ENCODE measurements around the gene DSPP.
A peak's percentile ranks its signal among the peaks of the same experiment; 100 is the strongest.

Gene DSPP

GRCh38 chr4:87584222-87584908 lies 24.0 kb upstream of the DSPP start:
- Histone ChIP-seq H3K36me3 (ENCODE audit: insufficient read depth) (no peaks in the 10 kb centered on the region), H3K27me3 (ENCODE audit: insufficient read depth, low read depth) (no peaks in the 10 kb centered on the region), H3K4me2 (no peak overlapping the region), H3K79me2 (ENCODE audit: insufficient read depth, low read depth) (no peaks in the 10 kb centered on the region), H3K4me1 (ENCODE audit: low read depth, poor library complexity, severe bottlenecking) (peaks cover 12% of the 10 kb centered on the region), H4K20me1 (ENCODE audit: insufficient read depth) (no peaks in the 10 kb centered on the region), H3K27ac (no peak overlapping the region), H2AFZ (ENCODE audit: low read depth) (no peak overlapping the region), H3K9ac (no peak overlapping the region), H3K4me3 (IDR thresholded peaks at IDR 0.05; ENCODE audit: insufficient read depth, low read depth, low read length) (no peak overlapping the region)
- TF ChIP-seq CTCF (conservative IDR thresholded peaks at IDR 0.05; ENCODE audit: low read depth, low read length) = no peak

- Histone ChIP-seq H3K4me1 (ENCODE audit: low read depth, poor library complexity, severe bottlenecking) (peaks cover 24% of the 10 kb centered on the region), H3K4me2 (peak overlapping the region; percentile 57), H3K27ac (peak overlapping the region; percentile 60), H3K27me3 (ENCODE audit: insufficient read depth, low read depth) (no peaks in the 10 kb centered on the region), H3K36me3 (ENCODE audit: insufficient read depth) (no peaks in the 10 kb centered on the region), H4K20me1 (ENCODE audit: insufficient read depth) (no peaks in the 10 kb centered on the region), H2AFZ (ENCODE audit: low read depth) (peak overlapping the region; percentile 35; the same call in 1 of the 2 replicates), H3K4me3 (IDR thresholded peaks at IDR 0.05; ENCODE audit: insufficient read depth, low read depth, low read length) (peak overlapping the region; percentile 52), H3K79me2 (ENCODE audit: insufficient read depth, low read depth) (no peaks in the 10 kb centered on the region), H3K9ac (peak overlapping the region; percentile 20; the same call in 1 of the 2 replicates)
- no peak for TF ChIP-seq CTCF (conservative IDR thresholded peaks at IDR 0.05; ENCODE audit: low read depth, low read length)
Measured at GRCh38 chr4:87589531-87589930, 18.8 kb upstream of the DSPP start.

- no peaks in the 10 kb centered on the region for H3K79me2 ChIP-seq (ENCODE audit: insufficient read depth, low read depth)
- no peak overlapping the region for H3K27ac ChIP-seq
- no peaks in the 10 kb centered on the region for H4K20me1 ChIP-seq (ENCODE audit: insufficient read depth)
- H3K4me1 ChIP-seq (ENCODE audit: low read depth, poor library complexity, severe bottlenecking) = peaks cover 24% of the 10 kb centered on the region
- H3K27me3 ChIP-seq (ENCODE audit: insufficient read depth, low read depth) = no peaks in the 10 kb centered on the region
- H2AFZ ChIP-seq (ENCODE audit: low read depth) = no peak overlapping the region
- H3K4me3 ChIP-seq (IDR thresholded peaks at IDR 0.05; ENCODE audit: insufficient read depth, low read depth, low read length) = no peak overlapping the region
- no peak overlapping the region for H3K9ac ChIP-seq
- no peaks in the 10 kb centered on the region for H3K36me3 ChIP-seq (ENCODE audit: insufficient read depth)
- TF ChIP-seq CTCF (conservative IDR thresholded peaks at IDR 0.05; ENCODE audit: low read depth, low read length) = no peak
- no peak overlapping the region for H3K4me2 ChIP-seq
Measured at GRCh38 chr4:87592124-87592523, 16.2 kb upstream of the DSPP start.

- H3K4me1 ChIP-seq (ENCODE audit: low read depth, poor library complexity, severe bottlenecking) = no peaks in the 10 kb centered on the region
- no peaks in the 10 kb centered on the region for H3K79me2 ChIP-seq (ENCODE audit: insufficient read depth, low read depth)
- H3K36me3 ChIP-seq (ENCODE audit: insufficient read depth) = no peaks in the 10 kb centered on the region
- H4K20me1 ChIP-seq (ENCODE audit: insufficient read depth) = no peaks in the 10 kb centered on the region
- H3K9ac ChIP-seq = no peak overlapping the region
- H3K27me3 ChIP-seq (ENCODE audit: insufficient read depth, low read depth) = 0 out of 2 replicates have a peak, but pooled peaks cover 2% of the 10 kb centered on the region
- no peak for TF ChIP-seq CTCF (conservative IDR thresholded peaks at IDR 0.05; ENCODE audit: low read depth, low read length)
- H3K4me3 ChIP-seq (IDR thresholded peaks at IDR 0.05; ENCODE audit: insufficient read depth, low read depth, low read length) = no peak overlapping the region
- H3K27ac ChIP-seq = no peak overlapping the region
- H3K4me2 ChIP-seq = no peak overlapping the region
- H2AFZ ChIP-seq (ENCODE audit: low read depth) = no peak overlapping the region
Measured at GRCh38 chr4:87601361-87601760, 7.0 kb upstream of the DSPP start.
